Large intestine (tissue), 3 donors: ENCODE measurements around the gene IGSF22. TPM values are rescaled to one million over a fixed set of nuclear protein-coding genes. Genes with fewer than 3 reads are reported as not detected.

Experiments used
- DNase-seq, 2 donors: peaks; one replicate each; pipeline versions ENCODE4 v3.0.0 to v3.0.0-alpha.2; 2013
- H3K27ac ChIP-seq: one replicate; pipeline ENCODE4 v1.5.1; 2013; ENCODE audit warnings: low read length
- H3K27me3 ChIP-seq: 2 replicates; pipeline ENCODE4 v1.6.1; 2013; ENCODE audit warnings: low read length; ENCODE audit not compliant: control insufficient read depth, insufficient read depth
- H3K36me3 ChIP-seq: 2 replicates; pipeline ENCODE4 v1.6.1; 2013; ENCODE audit warnings: low read length; ENCODE audit not compliant: control insufficient read depth, insufficient read depth
- H3K4me1 ChIP-seq: one replicate; pipeline ENCODE4 v1.6.1; 2013; ENCODE audit warnings: low read length; ENCODE audit not compliant: control insufficient read depth, insufficient read depth
- H3K4me3 ChIP-seq: one replicate; pipeline ENCODE4 v1.5.1; 2013; ENCODE audit warnings: low read length
- H3K9me3 ChIP-seq: one replicate; pipeline ENCODE4 v1.6.1; 2013; ENCODE audit warnings: mild to moderate bottlenecking, low read depth, low read length, moderate library complexity; ENCODE audit not compliant: control insufficient read depth
- WGBS: methylation state at CpG from one replicate; pipeline ENCODE4 v1.1.5; 2013; ENCODE audit warnings: low lambda C conversion rate; ENCODE audit not compliant: insufficient coverage; 5-methylcytosine and 5-hydroxymethylcytosine counted together
- polyA plus RNA-seq: library from polyadenylated mRNA; unstranded; fragments of 120-200 nt; gene quantifications from one replicate; pipeline ENCODE4 v1.2.1, GENCODE V29; 2013

IGSF22 gene
- polyA plus RNA-seq, 1 donor: 1.5 TPM

GRCh38 chr11:18703001-18703763 lies 22.8 kb downstream of the IGSF22 start:
- Histone ChIP-seq H3K27ac (no peak overlapping the region), H3K4me3 (no peak overlapping the region), H3K4me1 (peaks cover 8% of the 10 kb centered on the region), H3K9me3 (no peaks in the 10 kb centered on the region), H3K36me3 (peaks cover 4% of the 10 kb centered on the region), H3K27me3 (peaks cover 20% of the 10 kb centered on the region)
- WGBS: no CpG with 5 or more reads among the region's 2 CpGs
- no peak for DNase-seq

GRCh38 chr11:18701614-18702216 lies 24.3 kb downstream of the IGSF22 start:
- Histone ChIP-seq H3K9me3 (no peaks in the 10 kb centered on the region), H3K36me3 (peaks cover 4% of the 10 kb centered on the region), H3K4me1 (peaks cover 8% of the 10 kb centered on the region), H3K27me3 (peaks cover 26% of the 10 kb centered on the region), H3K27ac (no peak overlapping the region), H3K4me3 (no peak overlapping the region)
- no peak for DNase-seq
- no CpG with 5 or more reads among the region's 17 CpGs for WGBS

- no CpG with 5 or more reads among the region's 7 CpGs for WGBS
- DNase-seq: no peak
- no peaks in the 10 kb centered on the region for H3K9me3 ChIP-seq
- H3K36me3 ChIP-seq: peaks cover 4% of the 10 kb centered on the region
- peaks cover 29% of the 10 kb centered on the region for H3K27me3 ChIP-seq
- H3K4me3 ChIP-seq: no peak overlapping the region
- H3K4me1 ChIP-seq: peaks cover 8% of the 10 kb centered on the region
- no peak overlapping the region for H3K27ac ChIP-seq
These were observed 25.1 kb downstream of the IGSF22 start for GRCh38 chr11:18700872-18701271.

- H3K4me1 ChIP-seq: peaks cover 4% of the 10 kb centered on the region
- H3K4me3 ChIP-seq: no peak overlapping the region
- no peak overlapping the region for H3K27ac ChIP-seq
- peaks cover 29% of the 10 kb centered on the region for H3K27me3 ChIP-seq
- WGBS: no CpG with 5 or more reads among the region's 1 CpG
- no peaks in the 10 kb centered on the region for H3K9me3 ChIP-seq
- DNase-seq: no peak
- H3K36me3 ChIP-seq: peaks cover 4% of the 10 kb centered on the region
These were observed 25.6 kb downstream of the IGSF22 start for GRCh38 chr11:18700375-18700774.

GRCh38 chr11:18699848-18700261 lies 26.1 kb downstream of the IGSF22 start:
- H3K4me3 ChIP-seq: no peak overlapping the region
- no peak overlapping the region for H3K27ac ChIP-seq
- H3K36me3 ChIP-seq: peaks cover 4% of the 10 kb centered on the region
- no peaks in the 10 kb centered on the region for H3K4me1 ChIP-seq
- DNase-seq: no peak
- peaks cover 29% of the 10 kb centered on the region for H3K27me3 ChIP-seq
- no peaks in the 10 kb centered on the region for H3K9me3 ChIP-seq
- WGBS: no CpG with 5 or more reads among the region's 3 CpGs

- no peak overlapping the region for H3K27ac ChIP-seq
- peaks cover 4% of the 10 kb centered on the region for H3K36me3 ChIP-seq
- DNase-seq: no peak
- H3K4me3 ChIP-seq: peak overlapping the region; percentile 53
- WGBS: no CpG with 5 or more reads among the region's 9 CpGs
- no peaks in the 10 kb centered on the region for H3K9me3 ChIP-seq
- H3K27me3 ChIP-seq: peaks cover 29% of the 10 kb centered on the region
- no peaks in the 10 kb centered on the region for H3K4me1 ChIP-seq
These were observed 26.8 kb downstream of the IGSF22 start for GRCh38 chr11:18699269-18699596.

GRCh38 chr11:18698341-18699268 lies 27.4 kb downstream of the IGSF22 start, which contains the start of gene TMEM86A:
Gene TMEM86A (plus strand): TSS chr11:18698779. CDS start chr11:18698887, 108 bp downstream.
- H3K36me3 ChIP-seq: peaks cover 4% of the 10 kb centered on the region
- H3K4me1 ChIP-seq: no peaks in the 10 kb centered on the region
- peaks cover 29% of the 10 kb centered on the region for H3K27me3 ChIP-seq
- H3K9me3 ChIP-seq: no peaks in the 10 kb centered on the region
- H3K4me3 ChIP-seq: peak within 1 kb of the TSS; percentile 53
- peak; percentile 88 to 91 for DNase-seq
- H3K27ac ChIP-seq: no peak within 1 kb of the TSS
- no CpG with 5 or more reads among the region's 98 CpGs for WGBS

GRCh38 chr11:18697576-18697975 lies 28.4 kb downstream of the IGSF22 start:
- WGBS: no CpG with 5 or more reads among the region's 4 CpGs
- H3K27ac ChIP-seq: no peak overlapping the region
- peaks cover 4% of the 10 kb centered on the region for H3K36me3 ChIP-seq
- DNase-seq: no peak
- H3K9me3 ChIP-seq: no peaks in the 10 kb centered on the region
- H3K4me3 ChIP-seq: no peak overlapping the region
- H3K4me1 ChIP-seq: no peaks in the 10 kb centered on the region
- H3K27me3 ChIP-seq: peaks cover 29% of the 10 kb centered on the region

- H3K4me1 ChIP-seq: no peaks in the 10 kb centered on the region
- no peak for DNase-seq
- 100% methylated on average over 1 of the region's 2 CpGs for WGBS
- H3K9me3 ChIP-seq: no peaks in the 10 kb centered on the region
- H3K4me3 ChIP-seq: no peak overlapping the region
- no peak overlapping the region for H3K27ac ChIP-seq
- H3K27me3 ChIP-seq: peaks cover 29% of the 10 kb centered on the region
- H3K36me3 ChIP-seq: peaks cover under 1% of the 10 kb centered on the region
These were observed 29.3 kb downstream of the IGSF22 start for GRCh38 chr11:18696638-18697225.
